HG02852 (cell line): ENCODE measurements around the gene ADCY7.

Experiments
- ATAC-seq: cut with Tn5 transposase; IDR thresholded peaks from one replicate; pipeline ENCODE4 v1.9.1; 2021; ENCODE audit warnings: mild to moderate bottlenecking, moderate library complexity; ENCODE audit not compliant: unreplicated experiment

ADCY7 gene

DNA sequence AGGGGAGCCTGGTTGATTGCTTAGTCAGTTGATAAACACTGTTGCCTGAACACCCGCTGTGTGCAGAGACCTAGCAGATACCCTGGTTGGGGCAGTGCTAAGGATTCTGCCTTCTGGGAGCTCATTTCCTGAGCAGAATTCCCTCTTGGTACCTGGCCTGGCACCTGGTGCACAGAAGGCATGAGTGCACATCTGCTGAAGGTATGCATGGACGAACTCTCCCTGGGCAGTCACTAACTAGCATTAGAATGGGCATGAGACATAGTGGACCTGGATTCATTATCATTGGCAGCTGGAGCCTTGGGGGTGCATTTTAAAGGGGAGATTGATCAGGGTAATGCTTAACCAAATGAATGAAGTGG lies 13.1 kb downstream of the ADCY7 start:
- ATAC-seq: no peak

DNA sequence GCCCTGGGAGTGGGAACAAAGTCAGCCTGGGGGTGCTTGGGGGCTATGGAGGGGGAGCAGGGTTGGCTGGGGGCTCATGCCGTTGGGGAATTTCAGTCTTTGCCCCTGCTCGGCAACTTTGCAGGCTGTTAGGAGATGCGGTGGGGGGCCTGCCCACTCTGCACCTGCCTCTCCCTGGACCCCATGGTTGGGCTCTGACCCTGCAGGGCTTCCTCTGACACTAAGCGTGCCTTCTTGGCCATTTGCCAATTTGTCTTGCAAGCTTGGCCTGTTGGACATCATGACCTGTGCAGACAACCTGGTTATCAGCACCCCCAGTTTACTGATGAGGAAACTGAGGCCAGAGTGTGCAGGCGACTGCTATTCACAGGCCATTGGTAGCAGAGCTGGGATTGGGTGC lies 14.6 kb downstream of the ADCY7 start:
- ATAC-seq: no peak

DNA sequence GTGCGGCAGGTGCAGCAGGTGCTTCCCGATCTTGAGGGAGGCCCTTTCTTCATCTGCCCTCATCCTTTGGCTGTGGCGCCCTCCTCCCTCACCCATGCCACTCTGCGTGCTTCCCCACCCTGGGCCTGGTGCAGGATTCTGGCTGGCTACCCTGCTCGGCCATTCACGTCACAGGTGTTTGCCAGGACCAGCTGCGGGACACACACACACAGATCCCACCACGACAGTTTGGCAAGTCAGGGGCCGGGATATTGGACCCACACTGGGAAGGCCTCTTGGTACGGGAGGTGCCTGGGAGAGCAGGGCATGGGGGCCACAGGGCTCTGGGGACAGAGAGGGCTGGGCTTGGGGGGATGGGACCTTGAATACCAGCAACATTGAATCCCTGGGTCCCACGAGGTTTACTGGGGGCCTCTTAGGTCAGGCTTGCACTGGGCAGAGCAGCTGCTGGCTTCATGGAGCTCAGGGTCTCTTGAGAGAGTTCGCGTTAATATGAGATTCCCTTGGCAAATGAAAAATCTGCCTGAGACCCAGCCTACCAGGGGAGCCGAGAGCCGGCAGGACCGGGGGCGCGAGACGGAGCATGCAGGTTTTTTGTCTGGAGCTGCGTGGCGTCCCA lies 15.1 kb downstream of the ADCY7 start:
- ATAC-seq: no peak

GRCh38 chr16:50282010-50282538 lies 15.7 kb downstream of the ADCY7 start:
- ATAC-seq: peak; percentile 93

GRCh38 chr16:50282955-50283631 lies 16.7 kb downstream of the ADCY7 start:
- no peak for ATAC-seq

DNA sequence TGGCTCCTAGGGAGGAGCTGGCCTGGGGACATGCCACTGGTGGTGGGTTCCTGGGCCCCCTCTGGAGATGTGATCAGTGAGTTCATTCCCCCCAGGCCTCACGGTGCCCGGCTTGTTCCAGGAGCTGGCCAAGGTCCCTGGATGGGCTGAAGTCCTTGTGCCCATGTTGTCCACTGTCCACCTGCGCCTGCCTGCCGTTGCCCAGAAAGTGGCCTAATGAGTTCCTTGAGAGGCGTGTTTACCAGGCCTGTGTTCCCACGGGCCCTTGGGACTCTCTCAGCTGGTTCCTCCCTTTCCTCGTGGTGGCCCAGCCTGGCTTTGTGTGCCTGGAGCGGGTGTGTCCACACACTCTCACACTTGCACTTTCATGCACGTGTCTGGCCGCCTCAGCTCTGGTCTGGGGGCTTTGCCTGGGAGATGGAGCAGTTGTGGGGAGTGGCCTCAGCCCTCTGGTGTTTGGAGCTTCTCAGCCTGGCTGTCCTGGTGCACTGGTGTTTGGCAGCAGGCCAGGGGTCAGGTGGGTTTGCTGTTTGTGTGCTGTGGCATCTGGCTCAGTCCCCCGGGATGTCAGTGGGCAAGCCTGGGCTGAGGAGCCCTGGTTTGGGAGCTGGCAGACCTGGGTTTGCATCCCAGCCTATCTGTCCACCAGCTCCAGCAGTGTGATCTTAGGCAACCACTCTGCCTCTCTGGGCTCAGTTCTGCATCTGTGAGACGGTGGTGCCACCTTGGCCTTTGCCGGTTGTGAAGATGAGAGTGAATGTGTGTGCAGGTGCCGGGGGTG lies 18.0 kb downstream of the ADCY7 start:
- no peak for ATAC-seq

DNA sequence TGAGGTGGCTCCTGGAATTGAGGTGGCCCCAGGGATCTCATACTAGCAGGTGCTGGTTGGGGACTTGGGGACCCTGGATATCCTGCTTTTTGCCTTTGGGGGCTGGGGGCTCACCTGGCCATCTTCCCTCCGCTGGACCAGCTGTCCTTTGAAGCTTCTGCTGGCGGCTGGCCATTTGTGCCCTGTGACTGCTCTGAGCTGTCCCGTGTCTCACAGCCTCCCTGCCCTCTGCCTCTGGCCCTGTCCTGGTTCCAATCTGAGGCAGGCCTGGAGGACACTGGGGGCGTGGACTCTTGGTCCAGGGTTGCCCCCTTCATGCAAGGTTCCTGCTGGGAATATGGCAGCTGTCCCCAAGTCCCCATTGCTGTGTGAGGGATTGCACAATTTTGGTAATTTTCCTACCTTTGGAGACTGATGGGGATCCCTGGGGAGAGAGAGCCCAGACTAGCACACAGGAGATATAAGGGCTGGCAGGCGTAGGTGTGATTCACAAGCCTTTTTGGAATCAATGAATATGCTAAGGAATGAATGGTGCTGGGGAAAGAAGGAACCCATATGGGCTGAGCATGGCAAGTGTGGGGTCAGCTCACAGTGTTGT lies 19.2 kb downstream of the ADCY7 start:
- no peak for ATAC-seq

- no peak for ATAC-seq
Observed at GRCh38 chr16:50286681-50287080, 20.3 kb downstream of the ADCY7 start.

GRCh38 chr16:50288026-50288425 lies 21.7 kb downstream of the ADCY7 start:
- no peak for ATAC-seq

DNA sequence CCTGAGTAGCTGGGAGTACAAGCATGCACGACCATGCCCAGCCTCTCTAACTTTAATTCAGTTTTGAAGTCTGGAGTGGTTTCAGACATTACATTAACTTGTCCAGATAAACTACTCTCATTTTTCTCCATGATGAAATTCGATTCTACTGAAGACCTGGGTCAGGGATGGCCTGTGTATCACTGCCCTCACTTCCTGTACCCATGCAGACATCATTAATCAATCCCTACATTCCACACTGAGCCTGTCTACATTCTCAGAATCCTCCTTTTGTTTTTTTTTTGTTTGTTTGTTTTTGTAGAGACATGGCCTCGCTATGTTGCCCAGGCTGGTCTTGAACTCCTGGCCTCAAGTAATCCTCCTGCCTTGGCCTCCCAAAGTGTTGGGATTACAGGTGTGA lies 22.6 kb downstream of the ADCY7 start:
- no peak for ATAC-seq

DNA sequence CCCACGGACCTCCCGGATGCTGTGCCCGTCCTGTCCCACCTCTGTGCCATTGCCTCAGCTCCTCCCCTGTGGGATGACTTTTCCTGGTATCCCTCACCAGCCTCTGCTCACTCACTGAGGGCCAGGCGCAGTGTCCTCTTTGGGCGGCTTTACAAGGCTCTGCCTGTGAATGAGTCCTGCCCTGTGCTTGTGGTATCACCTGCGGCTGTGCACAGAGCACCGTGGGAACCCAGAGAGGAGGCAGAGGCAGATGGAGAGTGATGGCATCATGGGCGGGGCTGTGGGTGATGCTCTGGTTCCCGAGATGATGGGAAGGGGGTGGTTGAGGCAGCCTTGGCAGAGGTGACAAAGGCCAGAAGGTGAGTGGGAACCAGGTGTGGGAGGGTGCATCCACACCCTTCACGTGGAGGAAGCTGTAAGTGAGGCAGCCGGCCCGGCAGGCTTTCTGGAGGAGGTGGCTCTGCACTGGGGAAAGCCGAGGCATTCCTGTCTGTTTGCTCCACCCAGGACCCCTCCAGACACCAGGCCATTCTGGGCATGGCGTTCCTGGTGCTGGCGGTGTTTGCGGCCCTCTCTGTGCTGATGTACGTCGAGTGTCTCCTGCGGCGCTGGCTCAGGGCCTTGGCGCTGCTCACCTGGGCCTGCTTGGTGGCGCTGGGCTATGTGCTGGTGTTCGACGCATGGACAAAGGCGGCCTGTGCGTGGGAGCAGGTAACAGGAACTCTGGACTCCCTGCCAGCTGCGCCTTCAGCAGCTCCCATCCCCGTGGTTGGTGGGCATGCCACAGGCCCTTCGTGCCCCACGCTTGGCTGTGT lies 23.8 kb downstream of the ADCY7 start:
- ATAC-seq: no peak

- no peak for ATAC-seq
Observed at GRCh38 chr16:50290856-50291255, 24.5 kb downstream of the ADCY7 start.

DNA sequence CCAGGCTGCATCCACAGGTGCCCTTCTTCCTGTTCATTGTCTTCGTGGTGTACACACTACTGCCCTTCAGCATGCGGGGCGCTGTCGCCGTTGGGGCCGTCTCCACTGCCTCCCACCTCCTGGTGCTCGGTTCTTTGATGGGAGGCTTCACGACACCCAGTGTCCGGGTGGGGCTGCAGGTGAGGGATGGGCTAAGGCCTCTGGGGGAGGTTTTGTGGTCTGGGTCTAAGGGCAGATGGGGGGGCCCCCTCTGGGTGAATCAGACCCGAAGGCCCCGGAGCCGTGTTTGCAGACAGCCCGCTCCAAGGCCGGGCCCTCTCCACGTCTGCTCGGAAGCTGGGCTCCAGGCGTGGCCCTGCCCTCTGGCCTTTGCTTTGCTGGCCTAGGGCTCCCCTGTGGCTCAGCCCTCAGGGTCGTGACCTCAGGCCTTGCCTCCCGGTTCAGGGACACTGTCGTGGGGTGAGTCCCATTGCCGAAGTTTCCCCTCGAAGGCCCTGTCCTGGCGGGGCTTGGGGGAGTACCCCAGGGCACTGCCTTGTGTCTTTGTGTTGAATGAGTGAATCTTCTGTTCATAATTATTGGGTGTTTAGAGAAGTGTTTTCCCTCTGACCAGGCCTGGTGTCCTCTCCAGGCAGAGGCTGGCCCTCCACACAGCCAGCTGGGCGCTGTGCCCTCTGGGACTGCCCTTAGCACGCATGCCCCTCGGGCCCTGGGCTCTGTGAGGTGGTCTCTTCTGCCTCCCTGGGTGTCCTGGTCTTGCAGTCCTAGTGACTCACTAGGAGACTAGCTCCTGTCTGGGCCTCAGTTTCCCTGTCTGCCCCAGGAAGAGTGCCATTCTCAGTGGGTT lies 25.6 kb downstream of the ADCY7 start:
- no peak for ATAC-seq

GRCh38 chr16:50292566-50292948 lies 26.2 kb downstream of the ADCY7 start:
- no peak for ATAC-seq

DNA sequence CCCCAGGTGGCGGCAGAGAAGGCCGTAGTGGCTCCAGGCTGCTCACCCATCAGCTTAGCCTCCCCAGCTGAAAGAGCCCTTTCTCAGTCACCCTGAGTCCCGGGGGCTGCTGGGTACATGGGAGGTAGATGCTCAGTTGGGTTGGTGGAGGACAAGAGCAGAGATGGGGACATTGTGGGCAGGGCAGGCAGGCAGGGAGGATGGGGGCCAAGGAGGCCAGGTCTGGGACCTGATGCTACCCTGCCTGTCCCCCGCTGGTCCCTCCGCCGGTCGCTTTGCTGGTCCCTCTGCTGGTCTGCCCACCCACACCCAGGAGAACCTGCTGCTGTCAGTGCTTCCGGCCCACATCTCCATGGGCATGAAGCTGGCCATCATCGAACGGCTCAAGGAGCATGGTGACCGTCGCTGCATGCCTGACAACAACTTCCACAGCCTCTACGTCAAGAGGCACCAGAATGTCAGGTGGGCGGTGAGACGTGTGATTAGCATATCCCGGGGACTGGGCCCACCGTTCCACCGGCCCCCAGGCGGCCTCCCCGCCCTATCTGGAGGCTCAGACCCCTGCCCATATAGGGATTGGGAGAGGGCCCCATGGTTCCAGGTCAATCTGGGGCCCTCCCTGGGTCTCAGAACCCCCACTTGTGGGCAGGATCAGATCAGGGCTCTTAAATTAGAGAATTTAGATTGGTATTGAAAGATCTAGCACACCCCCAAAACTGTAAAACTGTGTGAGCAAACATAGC lies 26.9 kb downstream of the ADCY7 start:
- no peak for ATAC-seq

DNA sequence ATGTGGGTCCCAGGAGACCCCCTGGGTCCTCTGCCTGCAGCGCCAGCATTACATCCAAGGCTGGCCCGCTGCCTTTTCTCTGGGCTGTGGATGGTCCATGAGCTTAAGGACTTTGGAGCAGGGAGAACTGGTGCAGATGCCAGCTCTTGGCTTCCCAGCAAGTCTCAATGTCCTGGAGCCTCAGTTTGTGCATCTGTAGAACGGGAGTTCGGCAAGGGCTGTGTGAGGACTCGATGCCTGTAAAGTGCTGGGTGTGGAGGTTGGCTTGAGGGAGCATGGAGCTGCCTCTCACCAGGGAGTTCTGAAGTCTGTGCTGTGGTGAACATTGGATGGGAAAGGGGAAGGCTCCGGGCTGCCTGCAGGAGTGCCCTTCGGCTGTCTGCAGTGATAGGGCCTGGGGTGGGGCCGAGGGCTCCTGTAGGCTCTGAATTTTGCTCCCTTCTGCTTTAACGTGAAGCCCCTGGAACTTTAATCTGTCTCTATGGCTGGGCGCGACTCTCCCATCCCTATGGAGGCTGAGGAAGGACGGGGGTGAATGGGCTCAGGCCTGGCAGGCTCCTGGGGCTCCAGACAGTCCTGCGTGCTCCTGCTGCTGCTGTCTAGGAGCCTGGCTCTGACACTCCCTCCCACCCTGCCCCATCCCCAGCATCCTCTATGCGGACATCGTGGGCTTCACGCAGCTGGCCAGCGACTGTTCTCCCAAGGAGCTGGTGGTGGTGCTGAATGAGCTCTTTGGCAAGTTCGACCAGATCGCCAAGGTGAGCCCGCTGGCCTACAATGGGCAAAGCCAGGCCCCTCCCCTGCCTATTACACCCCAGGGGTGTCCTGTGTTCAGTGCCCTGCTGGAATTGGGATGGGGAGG lies 27.9 kb downstream of the ADCY7 start:
- ATAC-seq: no peak

DNA sequence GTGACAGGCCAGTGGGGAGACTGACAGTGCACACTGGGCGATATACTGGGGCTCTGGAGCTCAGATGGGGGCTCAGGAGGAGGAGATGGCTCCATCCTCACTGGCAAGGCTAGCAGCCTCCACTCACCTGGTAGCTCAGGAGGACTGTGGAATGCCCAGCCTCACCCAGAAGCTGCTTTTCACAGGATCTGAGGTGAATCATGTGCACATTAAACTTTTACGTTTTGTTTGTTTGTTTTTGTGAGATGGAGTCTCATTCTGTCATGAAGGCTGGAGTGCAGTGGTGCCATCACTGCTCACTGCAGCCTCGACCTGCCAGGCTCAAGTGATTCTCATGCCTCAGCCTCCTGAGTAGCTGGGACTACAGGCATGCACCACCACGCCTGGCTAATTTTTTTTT lies 28.6 kb downstream of the ADCY7 start:
- ATAC-seq: no peak

GRCh38 chr16:50295541-50296132 lies 29.3 kb downstream of the ADCY7 start:
- no peak for ATAC-seq
